Measurements from ENCODE around the gene LRRC8A.

The LRRC8A gene

DNA sequence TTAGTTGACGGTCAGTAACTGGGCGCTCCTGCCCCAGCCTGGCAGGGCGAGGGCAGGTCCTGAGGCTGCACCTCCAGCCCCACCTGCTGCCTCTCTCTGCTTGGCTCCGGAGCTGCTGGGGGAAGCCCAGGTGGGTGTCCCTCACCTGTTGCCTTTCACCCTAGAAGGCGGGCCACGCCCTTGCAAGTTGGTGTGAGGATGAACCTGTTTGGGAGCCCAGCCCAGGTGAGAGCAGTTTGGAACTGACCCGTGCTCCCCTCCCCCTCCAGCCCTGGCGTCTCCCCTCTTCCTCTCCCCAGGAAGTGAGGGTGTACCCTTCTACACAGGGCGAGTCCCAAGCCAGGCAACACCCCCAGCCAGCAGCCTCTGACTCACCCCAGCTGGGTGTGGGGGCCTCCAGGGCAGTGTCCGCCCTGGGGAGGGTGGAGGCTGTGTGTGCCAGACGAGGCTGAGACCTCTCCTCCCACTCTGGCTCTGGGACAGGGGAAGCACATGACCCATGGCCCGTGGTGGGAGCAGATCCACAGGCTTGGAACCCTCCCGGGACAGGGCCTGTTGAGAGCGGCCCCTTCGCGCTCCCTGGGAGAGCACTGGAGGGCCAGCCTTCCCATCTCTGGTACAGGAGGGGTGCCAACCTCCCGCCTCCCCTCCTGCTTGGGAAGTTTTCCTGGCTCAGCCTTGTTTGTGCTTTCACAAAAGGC lies 10.4 kb downstream of the LRRC8A start:
- peak; percentile 53 for TF ChIP-seq TEAD4 (IDR thresholded peaks at IDR 0.05)
- TF ChIP-seq EP300 (IDR thresholded peaks at IDR 0.05; ENCODE audit: borderline replicate concordance): peak; percentile 86
- TF ChIP-seq, protein P1, sequence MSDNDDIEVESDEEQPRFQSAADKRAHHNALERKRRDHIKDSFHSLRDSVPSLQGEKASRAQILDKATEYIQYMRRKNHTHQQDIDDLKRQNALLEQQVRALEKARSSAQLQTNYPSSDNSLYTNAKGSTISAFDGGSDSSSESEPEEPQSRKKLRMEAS (IDR thresholded peaks at IDR 0.05): peak; percentile 67
- TF ChIP-seq, protein P2, sequence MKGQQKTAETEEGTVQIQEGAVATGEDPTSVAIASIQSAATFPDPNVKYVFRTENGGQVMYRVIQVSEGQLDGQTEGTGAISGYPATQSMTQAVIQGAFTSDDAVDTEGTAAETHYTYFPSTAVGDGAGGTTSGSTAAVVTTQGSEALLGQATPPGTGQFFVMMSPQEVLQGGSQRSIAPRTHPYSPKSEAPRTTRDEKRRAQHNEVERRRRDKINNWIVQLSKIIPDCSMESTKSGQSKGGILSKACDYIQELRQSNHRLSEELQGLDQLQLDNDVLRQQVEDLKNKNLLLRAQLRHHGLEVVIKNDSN (IDR thresholded peaks at IDR 0.05): peak; percentile 81
- TF ChIP-seq, protein P3, sequence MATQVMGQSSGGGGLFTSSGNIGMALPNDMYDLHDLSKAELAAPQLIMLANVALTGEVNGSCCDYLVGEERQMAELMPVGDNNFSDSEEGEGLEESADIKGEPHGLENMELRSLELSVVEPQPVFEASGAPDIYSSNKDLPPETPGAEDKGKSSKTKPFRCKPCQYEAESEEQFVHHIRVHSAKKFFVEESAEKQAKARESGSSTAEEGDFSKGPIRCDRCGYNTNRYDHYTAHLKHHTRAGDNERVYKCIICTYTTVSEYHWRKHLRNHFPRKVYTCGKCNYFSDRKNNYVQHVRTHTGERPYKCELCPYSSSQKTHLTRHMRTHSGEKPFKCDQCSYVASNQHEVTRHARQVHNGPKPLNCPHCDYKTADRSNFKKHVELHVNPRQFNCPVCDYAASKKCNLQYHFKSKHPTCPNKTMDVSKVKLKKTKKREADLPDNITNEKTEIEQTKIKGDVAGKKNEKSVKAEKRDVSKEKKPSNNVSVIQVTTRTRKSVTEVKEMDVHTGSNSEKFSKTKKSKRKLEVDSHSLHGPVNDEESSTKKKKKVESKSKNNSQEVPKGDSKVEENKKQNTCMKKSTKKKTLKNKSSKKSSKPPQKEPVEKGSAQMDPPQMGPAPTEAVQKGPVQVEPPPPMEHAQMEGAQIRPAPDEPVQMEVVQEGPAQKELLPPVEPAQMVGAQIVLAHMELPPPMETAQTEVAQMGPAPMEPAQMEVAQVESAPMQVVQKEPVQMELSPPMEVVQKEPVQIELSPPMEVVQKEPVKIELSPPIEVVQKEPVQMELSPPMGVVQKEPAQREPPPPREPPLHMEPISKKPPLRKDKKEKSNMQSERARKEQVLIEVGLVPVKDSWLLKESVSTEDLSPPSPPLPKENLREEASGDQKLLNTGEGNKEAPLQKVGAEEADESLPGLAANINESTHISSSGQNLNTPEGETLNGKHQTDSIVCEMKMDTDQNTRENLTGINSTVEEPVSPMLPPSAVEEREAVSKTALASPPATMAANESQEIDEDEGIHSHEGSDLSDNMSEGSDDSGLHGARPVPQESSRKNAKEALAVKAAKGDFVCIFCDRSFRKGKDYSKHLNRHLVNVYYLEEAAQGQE (IDR thresholded peaks at IDR 0.05; ENCODE audit: low read depth): no peak
- TF ChIP-seq FOXM1 (IDR thresholded peaks at IDR 0.05; ENCODE audit: borderline replicate concordance, low read depth): peak; percentile 68; the same call in 1 of the 2 replicates
- TF ChIP-seq TCF12 (IDR thresholded peaks at IDR 0.05; ENCODE audit: low read depth): peak; percentile 92
- no peak for TF ChIP-seq CEBPB (IDR thresholded peaks at IDR 0.05)
- peak; percentile 73; the same call in 1 of the 2 replicates for TF ChIP-seq ZBTB7A (IDR thresholded peaks at IDR 0.05; ENCODE audit: low read depth)
- TF ChIP-seq RAD21 (IDR thresholded peaks at IDR 0.05; ENCODE audit: low read depth): peak; percentile 16; the same call in 1 of the 2 replicates
- no peak for TF ChIP-seq YY1 (IDR thresholded peaks at IDR 0.05; ENCODE audit: low read depth)
- peak; percentile 88 for TF ChIP-seq NFIC (IDR thresholded peaks at IDR 0.05)

DNA sequence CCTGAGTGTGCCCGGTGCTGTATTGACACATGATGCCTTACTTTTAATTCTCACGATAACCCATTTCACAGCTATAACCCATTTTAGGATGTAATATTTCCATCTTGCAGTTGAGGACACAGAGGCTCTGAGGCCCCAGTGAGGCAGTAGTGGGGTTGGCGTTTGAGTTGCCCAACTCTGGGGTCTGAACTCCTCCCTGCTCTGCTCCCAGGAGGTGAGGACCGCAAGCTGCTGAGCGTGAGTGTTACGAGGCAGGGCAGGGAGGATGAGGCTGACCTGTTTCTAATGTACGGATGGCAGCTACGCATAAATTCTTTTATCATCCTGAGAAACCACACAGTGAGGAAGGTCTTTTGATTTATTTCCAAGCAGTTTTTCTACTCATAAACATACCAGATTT lies 11.4 kb downstream of the LRRC8A start:
- TF ChIP-seq TAF1 (IDR thresholded peaks at IDR 0.05; ENCODE audit: low read depth) (no peak), RAD21 (IDR thresholded peaks at IDR 0.05; ENCODE audit: low read depth) (no peak), CREB1 (IDR thresholded peaks at IDR 0.05; ENCODE audit: low read depth) (no peak), TEAD4 (IDR thresholded peaks at IDR 0.05) (no peak), YY1 (IDR thresholded peaks at IDR 0.05; ENCODE audit: low read depth) (no peak), EGR1 (IDR thresholded peaks at IDR 0.05) (no peak), NFIC (IDR thresholded peaks at IDR 0.05) (no peak), CEBPB (IDR thresholded peaks at IDR 0.05) (no peak), FOXM1 (IDR thresholded peaks at IDR 0.05; ENCODE audit: borderline replicate concordance, low read depth) (no peak), EP300 (IDR thresholded peaks at IDR 0.05; ENCODE audit: borderline replicate concordance) (no peak), TCF12 (IDR thresholded peaks at IDR 0.05; ENCODE audit: low read depth) (no peak), ZBTB7A (IDR thresholded peaks at IDR 0.05; ENCODE audit: low read depth) (no peak)
- TF ChIP-seq, protein P3 (IDR thresholded peaks at IDR 0.05; ENCODE audit: low read depth): no peak
- TF ChIP-seq, protein P2 (IDR thresholded peaks at IDR 0.05): no peak
- TF ChIP-seq, protein P1 (IDR thresholded peaks at IDR 0.05): no peak

DNA sequence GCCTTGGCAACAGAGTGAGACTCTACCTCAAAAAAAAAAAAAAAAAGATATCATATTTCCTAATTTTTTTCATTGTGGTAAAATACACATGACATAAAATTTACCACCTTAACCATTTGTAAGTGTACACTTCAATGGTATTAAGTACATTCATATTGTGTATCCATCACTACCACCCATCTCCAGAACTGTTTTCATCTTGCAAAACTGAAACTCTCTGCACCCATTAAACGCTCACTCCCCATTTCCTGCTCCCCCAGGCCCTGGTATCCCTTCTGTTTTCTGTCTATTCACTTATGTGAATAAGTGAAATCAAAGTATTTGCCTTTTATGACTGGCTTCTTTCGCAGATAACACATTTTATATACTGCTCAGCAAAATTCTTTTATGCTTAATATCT lies 12.8 kb downstream of the LRRC8A start:
- TF ChIP-seq CREB1 (IDR thresholded peaks at IDR 0.05; ENCODE audit: low read depth): no peak

DNA sequence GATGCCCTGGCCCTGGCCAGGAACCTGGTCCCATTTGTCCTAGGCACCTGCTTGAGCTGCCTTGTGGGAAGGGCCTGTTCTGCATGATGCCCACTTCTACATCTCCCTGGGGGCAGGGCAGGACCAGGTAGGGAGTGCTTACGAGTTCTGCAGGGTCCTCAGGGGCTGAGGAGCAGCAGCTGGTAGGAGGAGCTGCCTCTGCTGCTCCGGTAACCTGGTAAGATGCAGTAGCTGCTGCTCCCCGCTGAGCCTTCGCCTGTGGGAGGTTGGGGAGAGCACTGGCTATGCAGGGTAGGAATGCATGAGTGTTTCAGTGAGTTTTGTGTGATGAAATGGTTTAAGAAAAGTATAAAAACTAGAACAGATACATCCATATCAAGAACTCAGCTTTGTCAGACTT lies 13.6 kb downstream of the LRRC8A start:
- TF ChIP-seq, protein P1 (IDR thresholded peaks at IDR 0.05): no peak
- TF ChIP-seq, protein P2 (IDR thresholded peaks at IDR 0.05): no peak
- TF ChIP-seq CREB1 (IDR thresholded peaks at IDR 0.05; ENCODE audit: low read depth) (no peak), ZBTB7A (IDR thresholded peaks at IDR 0.05; ENCODE audit: low read depth) (no peak), RAD21 (IDR thresholded peaks at IDR 0.05; ENCODE audit: low read depth) (no peak), EGR1 (IDR thresholded peaks at IDR 0.05) (no peak), YY1 (IDR thresholded peaks at IDR 0.05; ENCODE audit: low read depth) (no peak), TEAD4 (IDR thresholded peaks at IDR 0.05) (no peak), EP300 (IDR thresholded peaks at IDR 0.05; ENCODE audit: borderline replicate concordance) (no peak), FOXM1 (IDR thresholded peaks at IDR 0.05; ENCODE audit: borderline replicate concordance, low read depth) (no peak), TAF1 (IDR thresholded peaks at IDR 0.05; ENCODE audit: low read depth) (no peak), NFIC (IDR thresholded peaks at IDR 0.05) (no peak), CEBPB (IDR thresholded peaks at IDR 0.05) (no peak), TCF12 (IDR thresholded peaks at IDR 0.05; ENCODE audit: low read depth) (no peak)
- TF ChIP-seq, protein P3 (IDR thresholded peaks at IDR 0.05; ENCODE audit: low read depth): no peak
